Vagina (tissue), 2 donors: Measurements from ENCODE around the gene ANKS1A.

Experiments
- CTCF ChIP-seq, 3 experiments: fragments of 450-650 bp in 2 of 3; fragments of 200-600 bp in 1 of 3; sonication (generic) in 1 of 3; IDR thresholded peaks; one replicate each; pipeline ENCODE4 v1.5.1; 2017 to 2019; ENCODE audit warnings: antibody characterized with exemption in 3 of 3, mild to moderate bottlenecking in 2 of 3, moderate library complexity in 2 of 3
- POLR2A ChIP-seq, 2 donors: fragments of 450-650 bp; IDR thresholded peaks; one replicate each; pipeline ENCODE4 v1.6.1; 2017; ENCODE audit warnings: antibody characterized with exemption in 2 of 2, mild to moderate bottlenecking in 2 of 2, moderate library complexity in 2 of 2

GRCh38 chr6:34852406-34853085 is 36.5 kb upstream of the ANKS1A start:
- TF ChIP-seq CTCF (IDR thresholded peaks at IDR 0.05) (no peak), POLR2A (IDR thresholded peaks at IDR 0.05) (no peak)
